Kidney (tissue), 14 donors: ENCODE measurements around the gene LYRM4. TPM values are rescaled to one million over a fixed set of nuclear protein-coding genes. Genes with fewer than 3 reads are reported as not detected.

Experiments
- DNase-seq, 5 donors: peaks; one replicate each; pipeline ENCODE4 v3.0.0-alpha.2; 2013 to 2020
- FAIRE-seq: peaks from 2 replicates; lab custom pipeline; 2012; peaks lifted over from hg19 to GRCh38; lab: Jason Lieb, UNC
- H3K27ac ChIP-seq, 2 donors: one replicate each; pipeline ENCODE4 v1.7.0; 2013; ENCODE audit warnings: low read depth in 2 of 2, low read length in 2 of 2, inconsistent platforms in 1 of 2
- H3K27me3 ChIP-seq: one replicate; pipeline ENCODE4 v1.7.1; 2013; ENCODE audit warnings: low read length, inconsistent platforms; ENCODE audit not compliant: control insufficient read depth, insufficient read depth
- H3K36me3 ChIP-seq, 3 donors: one replicate each; pipeline versions ENCODE4 v1.7.0 to v1.7.1; 2013; ENCODE audit warnings: low read length in 3 of 3, control low read depth in 1 of 3, inconsistent platforms in 1 of 3; ENCODE audit not compliant: insufficient read depth in 3 of 3, control insufficient read depth in 2 of 3
- H3K4me1 ChIP-seq, 3 donors: one replicate each; pipeline versions ENCODE4 v1.7.0 to v1.7.1; 2013; ENCODE audit warnings: low read length in 3 of 3, inconsistent platforms in 1 of 3, low read depth in 1 of 3; ENCODE audit not compliant: control insufficient read depth in 2 of 3, insufficient read depth in 2 of 3
- H3K4me3 ChIP-seq, 3 donors: one replicate each; pipeline versions ENCODE4 v1.7.0 to v1.8.1; 2013; ENCODE audit warnings: low read length in 3 of 3, control low read depth in 1 of 3, inconsistent platforms in 1 of 3
- H3K9ac ChIP-seq, 3 donors: one replicate each; pipeline versions ENCODE4 v1.7.0 to v1.7.1; 2013; ENCODE audit warnings: low read length in 3 of 3, control low read depth in 1 of 3, inconsistent platforms in 1 of 3
- H3K9me3 ChIP-seq, 3 donors: one replicate each; pipeline versions ENCODE4 v1.7.0 to v1.7.1; 2013; ENCODE audit warnings: low read length in 3 of 3, control low read depth in 1 of 3, inconsistent platforms in 1 of 3; ENCODE audit not compliant: control insufficient read depth in 2 of 3, insufficient read depth in 1 of 3
- CTCF ChIP-seq: IDR thresholded peaks from 3 replicates; pipeline ENCODE4 v1.5.1; 2012; ENCODE audit warnings: mild to moderate bottlenecking, moderate library complexity, borderline replicate concordance; ENCODE audit not compliant: insufficient read depth; ENCODE audit errors: extremely low read depth
- intact Hi-C: fragments of 100-400 bp; cut with DNase I; formaldehyde crosslinking; loops from one replicate; pipeline ENCODE4 v1.11.1; 2022
- polyA plus RNA-seq: library from polyadenylated mRNA; stranded (reverse); fragments of 350-450 nt; fragmentation: Illumina TruSeq; extraction: RNeasy Lipid Tissue Mini Kit (QIAGEN cat#74804); gene quantifications from one replicate; pipeline ENCODE4 v1.2.3, GENCODE V29; 2014; ENCODE audit warnings: low read depth, low replicate concordance; ENCODE audit not compliant: insufficient read depth
- total RNA-seq: library from RNA; stranded (reverse); fragmentation: NEBNext Ultra II Directional; extraction: Animal tissue kit (Norgen Biotek cat#: 25700); gene quantifications from one replicate; pipeline ENCODE4 v1.2.1, GENCODE V29; 2021
- donor health status: control.
- donor health status: control.
- donor health status: control.
- donor health status: control.
- donor health status: control.
- donor health status: DM: yes; HTN: yes; CAD: no.
- donor health status: Normal renal cell carcinoma (clear cell type).

The LYRM4 gene
- total and polyA plus RNA-seq, 2 donors from 2014 or later = 21.3 to 31.8 TPM

GRCh38 chr6:5086294-5086890, 174.4 kb downstream of the LYRM4 start:
- Histone ChIP-seq H3K9ac (no peak overlapping the region), H3K36me3 (no peaks in the 10 kb centered on the region), H3K27me3 (no peaks in the 10 kb centered on the region), H3K4me1 (peaks cover 0 to 8% (median 0%) of the 10 kb centered on the region in 3 donors), H3K27ac (no peak overlapping the region), H3K4me3 (peak overlapping the region in 1 of 3 donors; percentile 67), H3K9me3 (no peaks in the 10 kb centered on the region)
- intact Hi-C loops = no loop called here
- no peak for FAIRE-seq
- no peak for TF ChIP-seq CTCF
- peak; percentile 44 to 70 (median 59) for DNase-seq

GRCh38 chr6:5085648-5086293, 175.0 kb downstream of the LYRM4 start:
- no peaks in the 10 kb centered on the region for H3K36me3 ChIP-seq
- peak overlapping the region in 1 of 2 donors; percentile 11 for H3K27ac ChIP-seq
- H3K4me3 ChIP-seq = peak overlapping the region in 2 of 3 donors; percentile 19 to 67
- FAIRE-seq (no peak), DNase-seq (peak; percentile 63 to 81 (median 73))
- no peak for TF ChIP-seq CTCF
- no peaks in the 10 kb centered on the region for H3K27me3 ChIP-seq
- peak overlapping the region in 1 of 3 donors; percentile 55 for H3K9ac ChIP-seq
- peaks cover 0 to 8% (median 0%) of the 10 kb centered on the region in 3 donors for H3K4me1 ChIP-seq
- intact Hi-C loops = no loop called here
- no peaks in the 10 kb centered on the region for H3K9me3 ChIP-seq

- Histone ChIP-seq H3K27ac (peak within 1 kb of the TSS; percentile 57 to 60), H3K27me3 (no peaks in the 10 kb centered on the region), H3K36me3 (no peaks in the 10 kb centered on the region), H3K9ac (peak within 1 kb of the TSS in 2 of 3 donors; percentile 16 to 55), H3K4me1 (peaks cover 0 to 8% (median 0%) of the 10 kb centered on the region in 3 donors), H3K4me3 (peak within 1 kb of the TSS; percentile 20 to 67 (median 65)), H3K9me3 (no peaks in the 10 kb centered on the region)
- peak; percentile 64 to 86 (median 80) for DNase-seq
- intact Hi-C loops = no loop called here
- TF ChIP-seq CTCF = no peak
- FAIRE-seq = no peak
Measured at GRCh38 chr6:5084781-5085647, 175.7 kb downstream of the LYRM4 start, which contains the start of gene PPP1R3G. Gene PPP1R3G (plus strand): TSS chr6:5085341. CDS start chr6:5085486, 145 bp downstream.
